Mesenchymal stem cell (in vitro differentiated cells and primary cell): ENCODE results near the gene DSP.

Experiments used
- DNase-seq: peaks from one replicate; pipeline ENCODE4 v3.0.0-alpha.2; 2013
- H2AFZ ChIP-seq: one replicate; pipeline ENCODE4 v1.6.1; 2013; ENCODE audit warnings: low read depth, mild to moderate bottlenecking, control low read depth, inconsistent platforms, low read length, moderate library complexity
- H2AK5ac ChIP-seq: 2 replicates; pipeline ENCODE4 v1.6.1; 2013; ENCODE audit warnings: low read length, moderate library complexity, mild to moderate bottlenecking, inconsistent platforms; ENCODE audit not compliant: severe bottlenecking
- H2BK120ac ChIP-seq: one replicate; pipeline ENCODE4 v1.6.1; 2013; ENCODE audit warnings: low read depth, mild to moderate bottlenecking, inconsistent platforms, low read length, moderate library complexity
- H2BK12ac ChIP-seq, 2 experiments: one replicate each; pipeline ENCODE4 v1.6.1; 2013; ENCODE audit warnings: inconsistent platforms in 2 of 2, low read length in 2 of 2, mild to moderate bottlenecking in 2 of 2, moderate library complexity in 2 of 2, control low read depth in 1 of 2
- H2BK15ac ChIP-seq: one replicate; pipeline ENCODE4 v1.6.1; 2013; ENCODE audit warnings: mild to moderate bottlenecking, low read depth, inconsistent platforms; ENCODE audit not compliant: poor library complexity, severe bottlenecking
- H2BK5ac ChIP-seq: 2 replicates; pipeline ENCODE4 v1.6.1; 2013; ENCODE audit warnings: low read depth, mild to moderate bottlenecking, low read length, control low read depth, inconsistent platforms; ENCODE audit not compliant: poor library complexity, severe bottlenecking
- H3K14ac ChIP-seq, 2 experiments: one replicate each; pipeline ENCODE4 v1.6.1; 2013; ENCODE audit warnings: inconsistent platforms in 2 of 2, low read length in 2 of 2, control low read depth in 1 of 2, mild to moderate bottlenecking in 1 of 2, moderate library complexity in 1 of 2
- H3K18ac ChIP-seq, 2 experiments: one replicate each; pipeline ENCODE4 v1.6.1; 2013; ENCODE audit warnings: inconsistent platforms in 2 of 2, low read length in 2 of 2, control low read depth in 1 of 2, low read depth in 1 of 2, mild to moderate bottlenecking in 1 of 2
- H3K23ac ChIP-seq, 2 experiments: one replicate each; pipeline ENCODE4 v1.6.1; 2013; ENCODE audit warnings: inconsistent platforms in 2 of 2, low read length in 2 of 2, mild to moderate bottlenecking in 2 of 2, moderate library complexity in 2 of 2, control low read depth in 1 of 2
- H3K27ac ChIP-seq: 2 replicates; pipeline ENCODE4 v1.5.1; 2013; ENCODE audit warnings: mild to moderate bottlenecking, moderate library complexity, low read length, control low read depth, inconsistent platforms; ENCODE audit not compliant: poor library complexity, severe bottlenecking
- H3K27me3 ChIP-seq, 2 experiments: 2 replicates each; pipeline versions ENCODE4 v1.6.1 to v1.7.0; 2013; ENCODE audit warnings: low read length in 2 of 2, mild to moderate bottlenecking in 2 of 2, moderate library complexity in 2 of 2, control low read depth in 1 of 2, inconsistent platforms in 1 of 2; ENCODE audit not compliant: control insufficient read depth in 1 of 2, insufficient read depth in 1 of 2
- H3K36me3 ChIP-seq, 2 experiments: 2 replicates each; pipeline versions ENCODE4 v1.6.1 to v1.7.0; 2013; ENCODE audit warnings: low read length in 2 of 2, control low read depth in 1 of 2, inconsistent platforms in 1 of 2, low read depth in 1 of 2, mild to moderate bottlenecking in 1 of 2; ENCODE audit not compliant: insufficient read depth in 2 of 2, control insufficient read depth in 1 of 2
- H3K4ac ChIP-seq, 2 experiments: one replicate each; pipeline ENCODE4 v1.6.1; 2013; ENCODE audit warnings: inconsistent platforms in 2 of 2, low read length in 2 of 2, mild to moderate bottlenecking in 2 of 2, moderate library complexity in 2 of 2, control low read depth in 1 of 2, low read depth in 1 of 2
- H3K4me1 ChIP-seq: 2 replicates; pipeline ENCODE4 v1.6.1; 2013; ENCODE audit warnings: low read depth, low read length, control low read depth; ENCODE audit not compliant: control insufficient read depth, insufficient read depth
- H3K4me2 ChIP-seq: 2 replicates; pipeline ENCODE4 v1.6.1; 2013; ENCODE audit warnings: low read length, mild to moderate bottlenecking, inconsistent platforms; ENCODE audit not compliant: poor library complexity, severe bottlenecking
- H3K4me3 ChIP-seq, 2 experiments: 2 replicates each; pipeline versions ENCODE4 v1.5.1 to v1.7.0; 2013; ENCODE audit warnings: low read length in 2 of 2, mild to moderate bottlenecking in 2 of 2, control low read depth in 1 of 2, low read depth in 1 of 2; ENCODE audit not compliant: insufficient read depth in 1 of 2
- H3K79me1 ChIP-seq: replicated peaks from 2 replicates; pipeline ENCODE4 v1.6.1; 2013; ENCODE audit warnings: mild to moderate bottlenecking, control low read depth, low read length, inconsistent platforms; ENCODE audit not compliant: poor library complexity, severe bottlenecking
- H3K9ac ChIP-seq: 2 replicates; pipeline ENCODE4 v1.7.0; 2013; ENCODE audit warnings: mild to moderate bottlenecking, low read length, moderate library complexity
- H3K9me3 ChIP-seq: 2 replicates; pipeline ENCODE4 v1.7.0; 2013; ENCODE audit warnings: mild to moderate bottlenecking, low read length; ENCODE audit not compliant: control insufficient read depth
- H4K8ac ChIP-seq: one replicate; pipeline ENCODE4 v1.6.1; 2013; ENCODE audit warnings: inconsistent platforms, mild to moderate bottlenecking, low read length, moderate library complexity
- H4K91ac ChIP-seq: one replicate; pipeline ENCODE4 v1.6.1; 2013; ENCODE audit warnings: mild to moderate bottlenecking, low read length, inconsistent platforms
- WGBS: methylation state at CpG from one replicate; pipeline ENCODE4 v1.1.7; 2013; ENCODE audit warnings: mixed read lengths; 5-methylcytosine and 5-hydroxymethylcytosine counted together

Gene DSP

DNA sequence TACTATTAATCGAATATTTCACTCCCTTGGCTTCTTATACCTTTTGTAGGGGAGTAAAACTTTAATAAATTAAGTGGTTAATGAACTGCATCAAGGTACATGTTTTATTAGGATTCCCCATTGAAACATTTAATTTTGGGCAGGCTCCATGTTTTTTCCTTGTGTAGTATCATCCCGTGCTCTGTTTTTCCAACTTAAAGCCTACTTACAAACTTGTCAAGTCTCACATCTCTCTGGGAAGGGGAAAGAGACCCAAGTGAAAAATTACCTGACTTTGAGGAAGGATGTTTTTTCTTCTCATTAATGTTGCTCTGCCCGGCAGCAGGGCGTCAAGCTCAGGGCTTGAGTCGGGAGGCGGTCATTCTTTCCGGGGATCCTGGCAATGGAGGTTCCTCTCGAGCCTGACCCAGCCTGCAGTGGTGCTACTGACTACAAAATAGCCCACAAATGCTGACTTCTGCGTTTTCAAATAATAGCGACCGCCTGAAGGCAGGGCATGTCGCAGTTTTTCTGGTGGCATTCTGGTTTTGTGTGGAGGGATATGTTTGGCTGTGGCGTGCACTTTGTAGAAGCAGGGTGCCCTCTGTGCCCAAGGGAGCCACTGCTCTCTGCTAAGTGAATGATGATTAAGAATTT is 2.4 kb downstream of the DSP start:
- Histone ChIP-seq H3K27ac (peak overlapping the region; percentile 27), H3K9me3 (no peaks in the 10 kb centered on the region), H2BK15ac (no peak overlapping the region), H4K8ac (no peak overlapping the region), H3K36me3 (peaks cover 0 to 11% of the 10 kb centered on the region in 2 experiments), H2BK5ac (no peak overlapping the region), H3K18ac (no peak overlapping the region), H2BK12ac (peak overlapping the region in 1 of 2 experiments; percentile 21), H3K23ac (peak overlapping the region in 1 of 2 experiments; percentile 64), H3K14ac (no peak overlapping the region), H2AFZ (no peak overlapping the region), H3K4ac (no peak overlapping the region), H3K4me2 (peak overlapping the region; percentile 73), H3K9ac (no peak overlapping the region), H3K27me3 (peaks cover 0 to 46% of the 10 kb centered on the region in 2 experiments), H2AK5ac (no peak overlapping the region), H2BK120ac (no peak overlapping the region), H3K4me3 (peak overlapping the region in 1 of 2 experiments; percentile 26), H3K79me1 (peaks cover 19% of the 10 kb centered on the region), H4K91ac (no peak overlapping the region), H3K4me1 (peaks cover 8% of the 10 kb centered on the region)
- WGBS, result 16% methylated on average over 11 of the region's 13 CpGs
- peak; percentile 32 for DNase-seq

DNA sequence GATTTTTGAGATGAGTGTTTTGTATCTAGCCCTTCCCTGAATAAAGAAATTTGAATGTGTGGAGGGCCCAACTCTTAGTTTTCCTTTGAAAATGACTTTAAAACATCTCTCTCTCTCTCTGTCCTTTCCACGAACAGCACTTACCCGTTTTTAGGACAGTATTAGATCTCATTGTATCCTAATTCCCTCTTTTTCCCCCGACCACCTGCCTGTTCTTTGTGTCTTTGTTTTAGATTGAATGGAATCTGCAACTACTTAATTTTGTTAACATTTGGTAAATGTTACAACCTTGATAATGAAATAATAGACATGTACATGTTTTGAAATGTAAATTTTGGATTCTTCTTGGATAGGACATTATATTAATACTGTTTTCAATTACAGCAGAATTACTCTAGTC is 3.1 kb downstream of the DSP start:
- no peak overlapping the region for H3K14ac ChIP-seq
- H2AFZ ChIP-seq, result no peak overlapping the region
- no peaks in the 10 kb centered on the region for H3K9me3 ChIP-seq
- H3K23ac ChIP-seq, result no peak overlapping the region
- no peak overlapping the region for H2BK15ac ChIP-seq
- H3K4ac ChIP-seq, result no peak overlapping the region
- no peak overlapping the region for H3K4me2 ChIP-seq
- H3K4me1 ChIP-seq, result peaks cover 8% of the 10 kb centered on the region
- no peak overlapping the region for H2BK12ac ChIP-seq
- H2AK5ac ChIP-seq, result no peak overlapping the region
- no peak for DNase-seq
- no peak overlapping the region for H4K8ac ChIP-seq
- H3K27me3 ChIP-seq, result peaks cover 0 to 40% of the 10 kb centered on the region in 2 experiments
- peaks cover 19% of the 10 kb centered on the region for H3K79me1 ChIP-seq
- H3K18ac ChIP-seq, result no peak overlapping the region
- no peak overlapping the region for H3K9ac ChIP-seq
- no peak overlapping the region for H3K4me3 ChIP-seq
- H2BK120ac ChIP-seq, result no peak overlapping the region
- peaks cover 0 to 11% of the 10 kb centered on the region in 2 experiments for H3K36me3 ChIP-seq
- H3K27ac ChIP-seq, result no peak overlapping the region
- WGBS, result no CpG with 5 or more reads among the region's 3 CpGs
- H4K91ac ChIP-seq, result no peak overlapping the region
- H2BK5ac ChIP-seq, result no peak overlapping the region

- Histone ChIP-seq H2BK15ac (no peak overlapping the region), H2BK120ac (no peak overlapping the region), H4K91ac (no peak overlapping the region), H3K23ac (no peak overlapping the region), H4K8ac (no peak overlapping the region), H3K27me3 (peaks cover 0 to 32% of the 10 kb centered on the region in 2 experiments), H2BK5ac (no peak overlapping the region), H3K79me1 (peaks cover 20% of the 10 kb centered on the region), H3K4me1 (peaks cover 7% of the 10 kb centered on the region), H2AK5ac (peak overlapping the region; percentile 33), H3K9ac (no peak overlapping the region), H3K27ac (no peak overlapping the region), H3K18ac (peak overlapping the region in 1 of 2 experiments; percentile 13), H2BK12ac (no peak overlapping the region), H3K4ac (no peak overlapping the region), H3K9me3 (no peaks in the 10 kb centered on the region), H3K4me2 (no peak overlapping the region), H3K14ac (no peak overlapping the region), H3K4me3 (no peak overlapping the region), H2AFZ (no peak overlapping the region), H3K36me3 (peaks cover 0 to 11% of the 10 kb centered on the region in 2 experiments)
- no peak for DNase-seq
- WGBS, result 79% methylated on average over 12 of the region's 12 CpGs
Observed at GRCh38 chr6:7545316-7546019, 4.0 kb downstream of the DSP start.

DNA sequence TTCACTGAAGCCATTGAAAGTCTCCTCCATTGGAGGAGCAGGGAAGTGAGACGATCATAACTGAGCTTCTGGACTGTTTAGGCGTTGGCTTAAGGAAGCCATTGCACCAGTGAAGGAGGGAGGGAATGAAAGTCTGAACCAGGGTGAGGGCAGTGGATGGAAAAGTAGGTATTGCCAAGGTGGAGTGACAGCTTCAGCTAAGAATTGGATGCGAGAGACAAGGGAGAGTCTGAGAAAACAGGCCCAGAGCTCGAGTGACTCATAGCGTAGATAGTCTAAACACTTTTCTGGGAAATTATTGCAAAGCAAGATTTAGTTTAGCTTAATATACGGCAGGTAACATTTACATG is 4.5 kb downstream of the DSP start:
- H2BK12ac ChIP-seq, result no peak overlapping the region
- DNase-seq, result peak; percentile 39
- no peak overlapping the region for H4K8ac ChIP-seq

More for the DNA sequence above, 4.5 kb downstream of the DSP start:
- Histone ChIP-seq H3K14ac (no peak overlapping the region), H3K27ac (no peak overlapping the region), H3K4me2 (no peak overlapping the region), H3K9me3 (no peaks in the 10 kb centered on the region), H3K18ac (no peak overlapping the region), H3K4ac (no peak overlapping the region), H2BK5ac (no peak overlapping the region), H4K91ac (no peak overlapping the region), H3K9ac (no peak overlapping the region), H3K23ac (no peak overlapping the region), H2BK15ac (no peak overlapping the region), H2AFZ (no peak overlapping the region), H3K27me3 (peaks cover 0 to 27% of the 10 kb centered on the region in 2 experiments), H3K36me3 (peaks cover 0 to 11% of the 10 kb centered on the region in 2 experiments), H2BK120ac (no peak overlapping the region), H3K79me1 (peaks cover 20% of the 10 kb centered on the region), H3K4me3 (no peak overlapping the region), H2AK5ac (no peak overlapping the region), H3K4me1 (peaks cover 5% of the 10 kb centered on the region)
- WGBS, result 60% methylated on average over 5 of the region's 6 CpGs
